ENCODE results near the gene RAP1GDS1. TPM values are rescaled to one million over a fixed set of nuclear protein-coding genes. Genes with fewer than 3 reads are reported as not detected.

The RAP1GDS1 gene
- total RNA-seq, 4 donors from 2014 or later = 5.9 to 8.6 (median 8.2) TPM

GRCh38 chr4:98381306-98381705, 120.1 kb downstream of the RAP1GDS1 start:
- ATAC-seq = no peak
- intact Hi-C loops (cut with DNase I; ENCODE audit: low total_unique reads) (no loop called here), in situ Hi-C loops (cut with MboI; ENCODE audit: low sequenced_read_pairs in 4 of 4) (no loop called here)
- Histone ChIP-seq H3K4me1 (no peaks in the 10 kb centered on the region), H3K36me3 (no peaks in the 10 kb centered on the region), H3K27ac (no peak overlapping the region), H3K27me3 (no peaks in the 10 kb centered on the region), H3K9me3 (no peaks in the 10 kb centered on the region), H3K4me3 (no peak overlapping the region)
- no peak for DNase-seq
- TF ChIP-seq CTCF (IDR thresholded peaks at IDR 0.05 in 4 of 5, conservative IDR thresholded peaks at IDR 0.05 in 1 of 5) (no peak), POLR2A (IDR thresholded peaks at IDR 0.05) (no peak)

DNA sequence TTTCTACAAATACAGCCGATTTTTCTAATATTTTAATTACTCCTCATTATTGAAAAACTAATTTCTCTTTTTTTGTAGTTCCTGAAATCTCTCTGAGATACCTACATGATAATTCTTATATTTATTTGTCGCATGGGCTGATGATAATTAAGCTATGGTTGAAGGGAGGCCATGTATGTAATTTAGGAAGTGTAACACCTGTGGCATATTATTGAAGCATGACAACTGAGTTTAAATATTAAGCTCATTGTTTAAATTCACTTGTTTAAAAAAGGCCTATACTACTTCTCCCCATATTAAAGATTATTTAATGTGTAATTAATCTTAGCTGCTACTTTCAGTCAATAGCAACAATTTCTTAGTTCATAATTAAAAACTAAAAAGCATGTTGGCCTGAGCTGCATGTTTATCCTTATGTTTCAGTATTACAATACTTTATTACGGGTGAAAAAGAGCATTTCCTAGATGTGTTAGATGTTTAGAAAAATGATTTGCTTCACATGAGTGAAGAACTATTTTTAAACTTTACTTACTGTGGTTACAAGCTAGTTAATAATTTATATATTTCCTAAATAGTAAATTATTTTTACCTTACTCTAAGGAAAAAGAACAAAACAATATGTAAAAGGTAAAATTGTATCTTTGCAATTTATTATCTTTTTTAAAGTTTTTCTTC, 122.4 kb downstream of the RAP1GDS1 start:
- no peak overlapping the region for H3K4me3 ChIP-seq
- no peaks in the 10 kb centered on the region for H3K27me3 ChIP-seq
- no peak for TF ChIP-seq CTCF (IDR thresholded peaks at IDR 0.05 in 4 of 5, conservative IDR thresholded peaks at IDR 0.05 in 1 of 5)
- no peak for TF ChIP-seq POLR2A (IDR thresholded peaks at IDR 0.05)
- no peak for ATAC-seq
- no peak for DNase-seq
- no peaks in the 10 kb centered on the region for H3K9me3 ChIP-seq
- no peak overlapping the region for H3K27ac ChIP-seq
- intact Hi-C loops (cut with DNase I; ENCODE audit: low total_unique reads) (no loop called here), in situ Hi-C loops (cut with MboI; ENCODE audit: low sequenced_read_pairs in 4 of 4) (no loop called here)
- no peaks in the 10 kb centered on the region for H3K4me1 ChIP-seq
- no peaks in the 10 kb centered on the region for H3K36me3 ChIP-seq

- Histone ChIP-seq H3K9me3 (no peaks in the 10 kb centered on the region), H3K27me3 (no peaks in the 10 kb centered on the region), H3K4me3 (no peak overlapping the region), H3K27ac (no peak overlapping the region), H3K36me3 (no peaks in the 10 kb centered on the region), H3K4me1 (no peaks in the 10 kb centered on the region)
- no peak for DNase-seq
- ATAC-seq = no peak
- in situ Hi-C loops (cut with MboI; ENCODE audit: low sequenced_read_pairs in 4 of 4) (no loop called here), intact Hi-C loops (cut with DNase I; ENCODE audit: low total_unique reads) (no loop called here)
- TF ChIP-seq CTCF (IDR thresholded peaks at IDR 0.05 in 4 of 5, conservative IDR thresholded peaks at IDR 0.05 in 1 of 5) (no peak), POLR2A (IDR thresholded peaks at IDR 0.05) (no peak)
Observed at GRCh38 chr4:98385831-98386230, 124.6 kb downstream of the RAP1GDS1 start.

DNA sequence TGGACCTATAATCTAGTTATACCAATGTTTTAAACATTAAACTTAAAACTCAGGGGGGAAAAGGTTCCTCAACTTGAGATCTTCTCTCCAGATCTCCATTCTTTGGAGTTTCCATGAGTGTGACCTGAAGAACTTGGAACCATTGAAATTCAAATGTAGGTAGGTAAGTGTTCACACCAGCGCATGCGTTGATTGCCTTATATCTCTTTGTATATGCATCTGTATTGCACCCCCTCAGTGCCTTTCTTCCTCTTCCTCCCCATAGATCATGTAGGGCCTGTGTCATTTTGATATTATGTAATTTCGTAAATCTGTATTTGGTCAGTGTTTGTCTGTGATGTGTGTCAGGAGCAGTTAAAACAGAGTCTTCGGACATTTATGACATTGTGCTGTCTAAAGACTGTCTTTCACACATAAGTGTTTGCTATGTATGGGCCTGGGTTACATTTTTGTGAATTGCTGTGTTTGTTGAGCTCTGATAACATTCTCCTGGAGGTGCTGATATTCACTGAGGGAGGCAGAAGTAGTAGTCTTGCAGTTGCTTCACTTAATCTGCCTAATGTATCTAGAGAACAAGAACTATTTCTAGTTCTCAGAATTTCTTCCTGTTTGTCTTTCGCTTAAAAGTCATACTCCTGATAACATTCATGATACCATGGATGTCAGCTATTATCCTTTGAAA, 126.3 kb downstream of the RAP1GDS1 start:
- Histone ChIP-seq H3K4me1 (no peaks in the 10 kb centered on the region), H3K36me3 (no peaks in the 10 kb centered on the region), H3K27me3 (no peaks in the 10 kb centered on the region), H3K9me3 (no peaks in the 10 kb centered on the region), H3K27ac (no peak overlapping the region), H3K4me3 (no peak overlapping the region)
- TF ChIP-seq POLR2A (IDR thresholded peaks at IDR 0.05) (no peak), CTCF (IDR thresholded peaks at IDR 0.05 in 4 of 5, conservative IDR thresholded peaks at IDR 0.05 in 1 of 5) (no peak)
- intact Hi-C loops (cut with DNase I; ENCODE audit: low total_unique reads) (no loop called here), in situ Hi-C loops (cut with MboI; ENCODE audit: low sequenced_read_pairs in 4 of 4) (no loop called here)
- DNase-seq = no peak
- ATAC-seq = no peak
